BE2C (cell line): ENCODE results near the gene SSTR1.
A peak's percentile ranks its signal among the peaks of the same experiment; 100 is the strongest.

Experiments
- DNase-seq: peaks from one replicate; pipeline ENCODE4 v3.0.0-alpha.2; 2020
- H3K27me3 ChIP-seq: fragments of 250-450 bp; sonication (Bioruptor Pico); 2 replicates; pipeline ENCODE4 v1.5.1; 2020; ENCODE audit warnings: mild to moderate bottlenecking
- H3K36me3 ChIP-seq: fragments of 250-450 bp; sonication (Bioruptor Pico); 2 replicates; pipeline ENCODE4 v1.5.1; 2020; ENCODE audit warnings: mild to moderate bottlenecking
- H3K4me1 ChIP-seq: fragments of 250-450 bp; sonication (Bioruptor Pico); 2 replicates; pipeline ENCODE4 v1.5.1; 2020
- H3K4me3 ChIP-seq: 2 replicates; pipeline ENCODE4 v1.5.1; 2011; ENCODE audit warnings: low read depth, low read length
- H3K9me3 ChIP-seq: fragments of 250-450 bp; sonication (Bioruptor Pico); 2 replicates; pipeline ENCODE4 v1.5.1; 2020
- TF ChIP-seq, protein P1 (sequence below): IDR thresholded peaks from 2 replicates; pipeline ENCODE4 v1.5.1; 2012; ENCODE audit warnings: mild to moderate bottlenecking, low read depth, low read length

The SSTR1 gene

DNA sequence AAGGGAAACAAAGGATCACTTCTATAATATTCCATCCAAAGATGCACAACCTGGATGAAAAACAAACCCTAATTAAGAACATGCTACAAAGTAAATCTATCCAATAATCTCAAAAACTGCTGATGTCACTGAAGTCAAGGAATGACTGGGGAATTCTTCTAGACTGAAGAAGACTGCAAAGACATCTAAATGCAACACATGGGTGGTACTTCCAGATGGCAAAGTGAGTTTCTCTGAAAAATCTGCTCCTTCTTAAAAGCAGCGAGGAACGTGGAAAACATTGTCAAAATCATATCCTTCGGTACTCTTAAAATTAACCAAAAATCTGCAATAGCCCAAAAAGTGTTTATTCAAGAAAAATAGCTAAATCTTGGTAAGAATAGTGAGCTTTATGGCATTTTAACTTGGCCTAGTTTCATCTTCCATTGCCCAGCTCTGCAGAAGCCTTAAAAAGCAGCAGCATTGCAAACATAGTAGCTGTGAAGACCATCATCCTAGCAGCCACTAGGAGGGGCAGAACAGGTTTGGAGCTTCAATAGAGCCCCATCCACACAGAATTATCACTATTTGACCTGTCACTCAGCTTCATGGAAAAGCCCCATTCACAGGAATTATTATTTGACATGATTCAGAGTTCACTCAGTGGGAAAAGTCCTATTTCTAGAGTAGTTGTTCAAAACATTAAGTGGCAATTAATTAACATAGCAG lies 40.8 kb downstream of the SSTR1 start:
- no peaks in the 10 kb centered on the region for H3K36me3 ChIP-seq
- TF ChIP-seq, protein P1, sequence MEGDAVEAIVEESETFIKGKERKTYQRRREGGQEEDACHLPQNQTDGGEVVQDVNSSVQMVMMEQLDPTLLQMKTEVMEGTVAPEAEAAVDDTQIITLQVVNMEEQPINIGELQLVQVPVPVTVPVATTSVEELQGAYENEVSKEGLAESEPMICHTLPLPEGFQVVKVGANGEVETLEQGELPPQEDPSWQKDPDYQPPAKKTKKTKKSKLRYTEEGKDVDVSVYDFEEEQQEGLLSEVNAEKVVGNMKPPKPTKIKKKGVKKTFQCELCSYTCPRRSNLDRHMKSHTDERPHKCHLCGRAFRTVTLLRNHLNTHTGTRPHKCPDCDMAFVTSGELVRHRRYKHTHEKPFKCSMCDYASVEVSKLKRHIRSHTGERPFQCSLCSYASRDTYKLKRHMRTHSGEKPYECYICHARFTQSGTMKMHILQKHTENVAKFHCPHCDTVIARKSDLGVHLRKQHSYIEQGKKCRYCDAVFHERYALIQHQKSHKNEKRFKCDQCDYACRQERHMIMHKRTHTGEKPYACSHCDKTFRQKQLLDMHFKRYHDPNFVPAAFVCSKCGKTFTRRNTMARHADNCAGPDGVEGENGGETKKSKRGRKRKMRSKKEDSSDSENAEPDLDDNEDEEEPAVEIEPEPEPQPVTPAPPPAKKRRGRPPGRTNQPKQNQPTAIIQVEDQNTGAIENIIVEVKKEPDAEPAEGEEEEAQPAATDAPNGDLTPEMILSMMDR: peak; percentile 64
- H3K4me3 ChIP-seq: no peak overlapping the region
- H3K27me3 ChIP-seq: no peaks in the 10 kb centered on the region
- H3K4me1 ChIP-seq: no peaks in the 10 kb centered on the region
- peak; percentile 21 for DNase-seq
- no peaks in the 10 kb centered on the region for H3K9me3 ChIP-seq

- Histone ChIP-seq H3K4me3 (no peak overlapping the region), H3K27me3 (no peaks in the 10 kb centered on the region), H3K9me3 (no peaks in the 10 kb centered on the region; the same call in 1 of the 2 replicates), H3K36me3 (no peaks in the 10 kb centered on the region), H3K4me1 (no peaks in the 10 kb centered on the region)
- no peak for DNase-seq
- TF ChIP-seq, protein P1: no peak
Observed at GRCh38 chr14:38250331-38250730, 42.6 kb downstream of the SSTR1 start.

GRCh38 chr14:38252066-38252710 lies 44.5 kb downstream of the SSTR1 start:
- no peaks in the 10 kb centered on the region; the same call in 1 of the 2 replicates for H3K9me3 ChIP-seq
- no peaks in the 10 kb centered on the region for H3K36me3 ChIP-seq
- DNase-seq: no peak
- H3K4me3 ChIP-seq: no peak overlapping the region
- H3K27me3 ChIP-seq: no peaks in the 10 kb centered on the region
- no peaks in the 10 kb centered on the region for H3K4me1 ChIP-seq
- TF ChIP-seq, protein P1: no peak

- DNase-seq: no peak
- H3K27me3 ChIP-seq: no peaks in the 10 kb centered on the region
Observed at GRCh38 chr14:38253676-38254075, 46.0 kb downstream of the SSTR1 start.

GRCh38 chr14:38254571-38255407 lies 47.1 kb downstream of the SSTR1 start:
- Histone ChIP-seq H3K9me3 (no peaks in the 10 kb centered on the region; the same call in 1 of the 2 replicates), H3K27me3 (no peaks in the 10 kb centered on the region), H3K36me3 (no peaks in the 10 kb centered on the region), H3K4me3 (no peak overlapping the region), H3K4me1 (no peaks in the 10 kb centered on the region)
- TF ChIP-seq, protein P1: no peak
- DNase-seq: no peak

More at GRCh38 chr14:38253676-38254075, 46.0 kb downstream of the SSTR1 start:
- Histone ChIP-seq H3K4me1 (no peaks in the 10 kb centered on the region), H3K4me3 (no peak overlapping the region), H3K9me3 (no peaks in the 10 kb centered on the region; the same call in 1 of the 2 replicates), H3K36me3 (no peaks in the 10 kb centered on the region)
- TF ChIP-seq, protein P1: no peak

DNA sequence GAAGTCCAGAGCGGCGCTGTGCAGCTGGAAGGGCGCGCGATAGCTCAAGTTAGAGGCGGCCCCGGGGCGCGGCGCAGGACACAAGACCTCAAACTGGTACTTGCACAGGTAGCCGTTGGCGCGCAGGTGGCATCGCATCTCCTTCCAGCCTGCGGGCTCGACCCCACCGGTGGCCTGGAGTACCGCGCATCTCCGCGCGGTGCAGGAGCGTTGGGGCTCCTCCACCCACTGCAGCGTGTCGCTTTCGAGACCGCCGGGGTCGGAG lies 47.6 kb downstream of the SSTR1 start:
- H3K9me3 ChIP-seq: no peaks in the 10 kb centered on the region; the same call in 1 of the 2 replicates
- no peaks in the 10 kb centered on the region for H3K36me3 ChIP-seq
- no peak for DNase-seq
- TF ChIP-seq, protein P1: no peak
- H3K27me3 ChIP-seq: no peaks in the 10 kb centered on the region
- no peaks in the 10 kb centered on the region for H3K4me1 ChIP-seq
- no peak overlapping the region for H3K4me3 ChIP-seq
